ENCODE measurements around the gene GSTO2.

DNA sequence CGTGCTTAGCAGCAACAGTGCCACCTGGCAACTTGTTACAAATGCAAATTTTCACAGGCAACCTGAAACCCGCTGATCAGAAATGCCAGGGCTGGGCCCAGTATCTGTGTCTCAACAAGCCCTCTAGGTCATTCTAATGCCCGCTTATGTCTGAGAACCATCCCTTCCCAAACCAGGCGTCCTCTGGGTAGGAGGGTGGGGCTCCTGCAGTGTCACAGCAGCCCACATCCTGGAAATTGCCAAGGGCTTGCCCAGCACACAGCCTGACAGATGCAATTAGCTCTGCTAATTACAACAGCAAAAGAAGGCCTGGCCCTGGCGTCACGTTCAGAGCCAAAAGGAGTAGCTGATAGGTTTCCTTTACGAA is 53.4 kb downstream of the GSTO2 start:
- TF ChIP-seq EZH2 (IDR thresholded peaks at IDR 0.05; ENCODE audit: borderline replicate concordance, control insufficient read depth, low read depth, low read length), result no peak
- TF ChIP-seq, protein P1, sequence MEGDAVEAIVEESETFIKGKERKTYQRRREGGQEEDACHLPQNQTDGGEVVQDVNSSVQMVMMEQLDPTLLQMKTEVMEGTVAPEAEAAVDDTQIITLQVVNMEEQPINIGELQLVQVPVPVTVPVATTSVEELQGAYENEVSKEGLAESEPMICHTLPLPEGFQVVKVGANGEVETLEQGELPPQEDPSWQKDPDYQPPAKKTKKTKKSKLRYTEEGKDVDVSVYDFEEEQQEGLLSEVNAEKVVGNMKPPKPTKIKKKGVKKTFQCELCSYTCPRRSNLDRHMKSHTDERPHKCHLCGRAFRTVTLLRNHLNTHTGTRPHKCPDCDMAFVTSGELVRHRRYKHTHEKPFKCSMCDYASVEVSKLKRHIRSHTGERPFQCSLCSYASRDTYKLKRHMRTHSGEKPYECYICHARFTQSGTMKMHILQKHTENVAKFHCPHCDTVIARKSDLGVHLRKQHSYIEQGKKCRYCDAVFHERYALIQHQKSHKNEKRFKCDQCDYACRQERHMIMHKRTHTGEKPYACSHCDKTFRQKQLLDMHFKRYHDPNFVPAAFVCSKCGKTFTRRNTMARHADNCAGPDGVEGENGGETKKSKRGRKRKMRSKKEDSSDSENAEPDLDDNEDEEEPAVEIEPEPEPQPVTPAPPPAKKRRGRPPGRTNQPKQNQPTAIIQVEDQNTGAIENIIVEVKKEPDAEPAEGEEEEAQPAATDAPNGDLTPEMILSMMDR (IDR thresholded peaks at IDR 0.05 in 2 of 3, conservative IDR thresholded peaks at IDR 0.05 in 1 of 3; ENCODE audit: control insufficient read depth in 2 of 3, extremely low read depth in 1 of 3, insufficient read depth in 1 of 3, low read depth in 3 of 3, low read length in 3 of 3), result no peak
- TF ChIP-seq CBX3 (IDR thresholded peaks at IDR 0.05; ENCODE audit: borderline replicate concordance, low read depth), result no peak
- TF ChIP-seq SIN3A (IDR thresholded peaks at IDR 0.05; ENCODE audit: low read depth, low read length), result no peak
- TF ChIP-seq SREBF2 (IDR thresholded peaks at IDR 0.05; ENCODE audit: low read length), result no peak
- no peak for TF ChIP-seq RELA (IDR thresholded peaks at IDR 0.05; ENCODE audit: borderline replicate concordance, partially characterized antibody)
- no peak for TF ChIP-seq RCOR1 (conservative IDR thresholded peaks at IDR 0.05; ENCODE audit: low read depth, low read length)
- no peak for TF ChIP-seq POLR2A (IDR thresholded peaks at IDR 0.05; ENCODE audit: low read depth, low read length)
- TF ChIP-seq SPI1 (IDR thresholded peaks at IDR 0.05; ENCODE audit: borderline replicate concordance, insufficient read depth, low read depth, low read length), result no peak
- no peak for TF ChIP-seq CREB1 (IDR thresholded peaks at IDR 0.05; ENCODE audit: low read depth)

Measured in GM12878 (cell line).